Upper lobe of left lung (tissue), 4 donors: Measurements from ENCODE around the gene ATOSA.

Experiments
- CTCF ChIP-seq, 6 experiments: fragments of 450-650 bp in 4 of 6; fragments of 200-600 bp in 2 of 6; sonication (generic) in 2 of 6; IDR thresholded peaks; one replicate each; pipeline ENCODE4 v1.5.1; 2016 to 2019; ENCODE audit warnings: antibody characterized with exemption in 6 of 6
- EP300 ChIP-seq, 4 donors: sonication (generic); formaldehyde crosslinking; IDR thresholded peaks; one replicate each; pipeline ENCODE4 v1.5.1; 2017; ENCODE audit warnings: antibody characterized with exemption in 4 of 4, control low read depth in 2 of 4
- POLR2AphosphoS5 ChIP-seq, 2 donors: sonication (generic); formaldehyde crosslinking; IDR thresholded peaks; one replicate each; pipeline ENCODE4 v1.5.1; 2017; ENCODE audit warnings: antibody characterized with exemption in 2 of 2

GRCh38 chr15:52727815-52728214 lies 48.6 kb upstream of the ATOSA start:
- TF ChIP-seq CTCF (IDR thresholded peaks at IDR 0.05): no peak
- TF ChIP-seq POLR2AphosphoS5 (IDR thresholded peaks at IDR 0.05): no peak
- TF ChIP-seq EP300 (IDR thresholded peaks at IDR 0.05): no peak
